Measurements from ENCODE around the gene C19orf33.

Gene C19orf33

DNA sequence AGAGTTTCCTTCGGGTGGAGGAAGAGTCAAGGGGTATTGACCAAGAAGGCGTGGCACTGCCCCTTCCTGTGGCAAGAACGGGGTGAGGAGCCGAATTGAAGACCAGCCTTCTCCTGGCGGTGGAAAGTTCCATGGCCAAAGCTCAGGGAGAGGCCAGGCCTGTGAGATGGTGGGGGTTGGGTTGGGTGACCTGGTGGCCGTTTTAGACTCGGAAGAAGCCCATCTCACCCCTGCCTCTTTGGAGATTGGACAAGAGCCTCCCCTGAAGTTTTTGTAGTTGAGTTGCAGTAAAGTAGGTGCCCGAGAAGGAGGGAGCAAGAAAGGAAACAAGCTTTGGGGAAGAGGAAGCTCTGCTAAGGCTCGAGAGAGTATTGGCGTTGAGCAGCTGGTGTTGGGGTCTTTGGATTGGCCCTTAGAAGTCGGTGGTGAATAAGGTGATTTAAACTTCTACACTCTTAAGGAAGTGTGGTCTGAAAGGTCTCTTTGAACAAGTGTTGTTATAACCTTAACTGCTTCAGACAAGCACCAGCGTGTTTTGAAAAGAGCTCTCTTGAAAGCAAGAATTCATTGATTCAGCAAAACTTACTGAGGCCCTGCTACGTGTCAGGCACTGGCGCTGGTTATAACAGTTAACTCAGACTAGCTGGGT is 38.7 kb upstream of the C19orf33 start:
- H3K4me3 ChIP-seq (replicated peaks; ENCODE audit: low read depth, low read length), result no peak overlapping the region
- TF ChIP-seq, protein P1, sequence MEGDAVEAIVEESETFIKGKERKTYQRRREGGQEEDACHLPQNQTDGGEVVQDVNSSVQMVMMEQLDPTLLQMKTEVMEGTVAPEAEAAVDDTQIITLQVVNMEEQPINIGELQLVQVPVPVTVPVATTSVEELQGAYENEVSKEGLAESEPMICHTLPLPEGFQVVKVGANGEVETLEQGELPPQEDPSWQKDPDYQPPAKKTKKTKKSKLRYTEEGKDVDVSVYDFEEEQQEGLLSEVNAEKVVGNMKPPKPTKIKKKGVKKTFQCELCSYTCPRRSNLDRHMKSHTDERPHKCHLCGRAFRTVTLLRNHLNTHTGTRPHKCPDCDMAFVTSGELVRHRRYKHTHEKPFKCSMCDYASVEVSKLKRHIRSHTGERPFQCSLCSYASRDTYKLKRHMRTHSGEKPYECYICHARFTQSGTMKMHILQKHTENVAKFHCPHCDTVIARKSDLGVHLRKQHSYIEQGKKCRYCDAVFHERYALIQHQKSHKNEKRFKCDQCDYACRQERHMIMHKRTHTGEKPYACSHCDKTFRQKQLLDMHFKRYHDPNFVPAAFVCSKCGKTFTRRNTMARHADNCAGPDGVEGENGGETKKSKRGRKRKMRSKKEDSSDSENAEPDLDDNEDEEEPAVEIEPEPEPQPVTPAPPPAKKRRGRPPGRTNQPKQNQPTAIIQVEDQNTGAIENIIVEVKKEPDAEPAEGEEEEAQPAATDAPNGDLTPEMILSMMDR (IDR thresholded peaks at IDR 0.05; ENCODE audit: low read depth, low read length, missing control alignments), result no peak
- DNase-seq (ENCODE audit: extremely low read depth, low read depth), result no peak

DNA sequence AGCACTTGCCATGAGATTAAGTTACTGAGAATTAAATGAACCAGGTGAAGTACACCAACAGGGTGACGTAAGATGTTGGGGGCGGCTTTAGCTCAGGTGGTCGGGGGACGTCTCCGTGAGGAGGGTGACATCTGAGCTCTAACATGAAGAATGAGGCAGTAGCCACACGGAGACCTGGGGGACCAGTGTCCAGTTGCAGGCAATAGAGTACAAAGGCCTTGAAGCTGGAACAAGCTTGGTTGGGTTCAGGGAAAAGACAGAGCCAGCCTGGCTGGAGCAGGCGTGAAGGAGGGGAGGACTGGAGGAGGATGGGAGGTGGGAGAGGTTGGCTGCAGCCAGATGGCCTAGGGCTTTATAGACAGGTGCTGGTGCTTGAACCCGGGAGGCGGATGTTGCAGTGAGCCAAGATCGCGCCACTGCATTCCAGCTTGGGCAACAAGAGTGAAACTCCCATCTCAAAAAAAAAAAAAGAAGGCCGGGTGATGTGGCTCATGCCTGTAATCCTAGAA is 38.1 kb upstream of the C19orf33 start:
- no peak overlapping the region for H3K4me3 ChIP-seq (replicated peaks; ENCODE audit: low read depth, low read length)
- DNase-seq (ENCODE audit: extremely low read depth, low read depth), result no peak
- TF ChIP-seq, protein P1 (IDR thresholded peaks at IDR 0.05; ENCODE audit: low read depth, low read length, missing control alignments), result no peak

DNA sequence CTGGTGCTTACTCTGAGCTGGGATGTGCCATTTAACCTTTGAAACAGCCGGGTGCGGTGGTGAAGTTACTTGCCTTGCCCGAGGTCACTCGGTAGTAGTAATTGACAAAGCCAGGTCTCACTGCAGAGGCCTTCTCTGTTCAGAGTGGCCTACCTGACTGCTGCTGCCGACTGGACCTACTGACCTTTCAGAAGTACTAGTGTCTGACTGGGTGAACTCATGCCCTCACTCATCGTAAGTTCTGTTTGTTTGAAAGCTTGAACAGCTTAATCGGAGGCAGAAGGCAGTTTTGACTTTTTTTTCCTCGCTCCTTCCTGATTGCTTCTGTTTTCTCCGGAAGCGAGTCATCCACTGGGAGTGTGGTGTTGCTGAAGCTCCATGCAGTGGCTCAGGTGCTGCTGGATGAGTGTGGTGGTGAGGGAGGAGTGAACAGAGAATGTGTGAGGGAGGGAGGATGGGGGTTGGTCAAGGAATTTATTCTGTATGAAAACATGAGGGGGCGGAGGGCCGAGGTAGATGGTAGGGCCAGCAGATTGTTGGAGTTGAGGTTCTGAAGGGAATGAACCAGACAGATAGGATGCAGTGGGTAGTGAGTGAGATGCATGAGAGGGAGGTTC is 37.0 kb upstream of the C19orf33 start:
- TF ChIP-seq, protein P1 (IDR thresholded peaks at IDR 0.05; ENCODE audit: low read depth, low read length, missing control alignments), result no peak
- no peak for DNase-seq (ENCODE audit: extremely low read depth, low read depth)
- no peak overlapping the region for H3K4me3 ChIP-seq (replicated peaks; ENCODE audit: low read depth, low read length)

DNA sequence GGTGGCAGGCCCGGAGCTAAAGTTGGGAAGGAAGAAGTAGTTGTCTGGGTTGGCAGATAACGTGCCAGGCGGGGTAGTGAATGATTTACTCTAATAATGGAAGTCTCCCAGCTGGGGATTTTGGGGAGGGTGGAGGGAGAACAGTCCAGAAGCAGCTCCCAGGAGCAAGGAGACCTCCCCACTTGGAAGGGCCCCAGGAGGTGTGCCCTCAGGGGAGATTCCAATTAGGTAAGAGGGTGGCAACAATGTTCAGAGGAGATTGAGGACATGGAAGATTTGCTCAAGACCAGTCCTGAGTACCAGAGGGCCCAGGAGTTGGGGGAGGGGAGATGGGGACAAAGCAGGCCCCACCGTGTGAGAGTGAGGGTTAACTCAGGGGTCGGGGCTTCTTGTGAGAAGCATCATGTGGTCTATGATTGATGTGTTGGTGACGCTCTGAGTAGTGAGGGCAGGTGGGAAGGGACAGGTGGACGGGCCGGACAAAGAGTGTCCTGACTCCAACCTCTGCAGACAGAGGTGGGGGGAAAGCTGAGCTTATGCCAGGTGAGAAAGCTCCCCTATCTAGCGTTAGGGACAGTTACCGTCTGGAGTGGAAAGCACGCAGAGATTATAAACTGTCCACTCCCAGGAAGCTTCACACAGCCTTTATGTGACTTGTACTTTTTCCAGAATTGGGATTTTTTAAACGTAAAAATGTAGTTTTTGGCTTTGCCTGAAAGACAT is 36.1 kb upstream of the C19orf33 start:
- TF ChIP-seq, protein P1 (IDR thresholded peaks at IDR 0.05; ENCODE audit: low read depth, low read length, missing control alignments), result no peak
- DNase-seq (ENCODE audit: extremely low read depth, low read depth), result no peak
- H3K4me3 ChIP-seq (replicated peaks; ENCODE audit: low read depth, low read length), result no peak overlapping the region

DNA sequence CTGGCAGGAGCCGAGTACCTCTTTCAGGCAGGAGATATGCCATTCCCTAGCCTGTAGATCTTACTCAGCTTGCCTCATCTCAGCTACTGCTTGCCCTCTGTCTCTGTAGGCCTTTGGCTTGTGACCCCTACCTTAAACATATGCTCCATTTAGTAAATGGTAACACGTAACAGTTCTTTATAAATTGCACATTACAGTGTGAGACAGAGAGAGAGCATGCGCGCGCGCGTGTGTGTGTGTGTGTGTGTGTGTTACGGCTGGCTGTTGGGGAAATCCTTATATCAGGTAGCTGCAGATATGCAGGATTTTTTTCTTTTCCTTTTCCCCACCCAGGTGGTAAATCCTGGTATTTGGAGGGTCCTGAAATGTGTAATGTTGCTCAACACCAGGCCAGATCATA is 35.5 kb upstream of the C19orf33 start:
- TF ChIP-seq, protein P1 (IDR thresholded peaks at IDR 0.05; ENCODE audit: low read depth, low read length, missing control alignments), result no peak
- DNase-seq (ENCODE audit: extremely low read depth, low read depth), result no peak
- H3K4me3 ChIP-seq (replicated peaks; ENCODE audit: low read depth, low read length), result no peak overlapping the region

DNA sequence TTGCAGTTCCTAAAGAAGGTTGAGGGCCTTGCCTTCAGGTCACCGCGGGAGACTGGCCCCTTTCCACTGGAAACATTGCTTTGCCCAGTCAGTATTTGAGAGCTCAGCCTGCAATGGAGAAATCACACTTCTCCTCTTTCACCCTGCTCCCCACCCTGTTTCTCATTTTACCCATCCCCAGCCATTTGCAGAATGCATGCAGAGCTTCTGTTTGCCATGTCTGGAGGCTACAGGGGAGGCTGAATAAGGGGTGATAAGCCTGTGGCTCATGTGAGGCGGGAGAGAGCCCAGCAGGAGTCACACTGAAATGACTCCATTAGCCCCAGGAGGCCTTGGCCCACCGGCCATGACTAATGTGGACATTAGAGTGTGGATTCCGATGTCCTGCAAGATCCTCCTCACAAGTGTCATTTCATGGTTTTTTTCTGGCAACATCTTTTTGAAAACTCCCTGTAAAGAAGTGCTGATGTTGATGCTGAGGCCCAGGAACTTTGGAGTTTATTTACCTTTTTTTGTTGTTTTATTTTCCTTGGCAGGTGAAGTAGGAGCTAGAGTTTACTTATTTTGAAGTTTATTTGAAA is 33.4 kb upstream of the C19orf33 start:
- DNase-seq (ENCODE audit: extremely low read depth, low read depth), result no peak
- TF ChIP-seq, protein P1 (IDR thresholded peaks at IDR 0.05; ENCODE audit: low read depth, low read length, missing control alignments), result no peak
- no peak overlapping the region for H3K4me3 ChIP-seq (replicated peaks; ENCODE audit: low read depth, low read length)
